Psoas muscle (tissue), 8 donors: ENCODE measurements around the gene DOCK3. TPM values are rescaled to one million over a fixed set of nuclear protein-coding genes. Genes with fewer than 3 reads are reported as not detected.
"Not testable (repeated sequence)": the region's sequence is repeated elsewhere in the genome, so short reads cannot be mapped to it uniquely, and the experiment has no call there.

Experiments
- ATAC-seq, 4 donors: fragments of 200-7000 bp; cut with Tn5 transposase; one replicate each; pipeline ENCODE4 v1.9.1; 2020; ENCODE audit warnings: moderate library complexity in 3 of 4, mild to moderate bottlenecking in 2 of 4
- DNase-seq, 2 donors: peaks; one replicate each; pipeline ENCODE4 v3.0.0-alpha.2; 2020
- H3K27ac ChIP-seq: fragments of 200-600 bp; one replicate; pipeline ENCODE4 v1.8.0; 2022
- H3K27me3 ChIP-seq, 3 donors: fragments of 200-600 bp in 1 of 3; one replicate each; pipeline versions ENCODE4 v1.6.1 to v1.8.0; 2013 to 2022; ENCODE audit warnings: low read length in 2 of 3, mild to moderate bottlenecking in 2 of 3, moderate library complexity in 1 of 3; ENCODE audit not compliant: insufficient read depth in 3 of 3
- H3K36me3 ChIP-seq, 2 donors: fragments of 200-600 bp in 1 of 2; one replicate each; pipeline versions ENCODE4 v1.6.1 to v1.8.0; 2013 to 2022; ENCODE audit warnings: low read depth in 1 of 2, mild to moderate bottlenecking in 1 of 2, moderate library complexity in 1 of 2; ENCODE audit not compliant: insufficient read depth in 1 of 2
- H3K4me1 ChIP-seq: fragments of 200-600 bp; one replicate; pipeline ENCODE4 v1.8.0; 2022
- H3K4me3 ChIP-seq: fragments of 200-600 bp; one replicate; pipeline ENCODE4 v1.8.0; 2022; ENCODE audit warnings: mild to moderate bottlenecking
- H3K9me3 ChIP-seq: fragments of 200-600 bp; one replicate; pipeline ENCODE4 v1.8.0; 2022
- WGBS, 3 donors: extraction: QIAGEN DNeasy Blood & Tissue Kit; methylation state at CpG; one replicate each; pipeline versions ENCODE4 v1.1.6 to v1.1.7; 2013; 5-methylcytosine and 5-hydroxymethylcytosine counted together
- intact Hi-C, 2 donors: fragments of 100-400 bp; cut with DNase I; formaldehyde crosslinking; loops; one replicate each; pipeline versions ENCODE4 v1.11.0 to v1.14.2; 2022
- polyA plus RNA-seq, 3 donors: library from polyadenylated mRNA; stranded (reverse); fragments of 200-250 nt; gene quantifications; one replicate each; pipeline ENCODE4 v1.2.3, GENCODE V29; 2013
- total RNA-seq, 4 donors: library from RNA; stranded (reverse); fragmentation: NEBNext Ultra II Directional in 2 of 4; extraction: Animal tissue kit (Norgen Biotek cat#: 25700) in 2 of 4; gene quantifications; one replicate each; pipeline versions ENCODE4 v1.2.1 to v1.2.4, GENCODE V29; 2021 to 2023
- TF ChIP-seq, protein P1 (sequence below): fragments of 200-600 bp; IDR thresholded peaks from one replicate; pipeline ENCODE4 v1.8.0; 2022; ENCODE audit warnings: antibody characterized with exemption
- donor health status: healthy with polysubstance abuse.
- donor health status: DM: no; HTN: no; CAD: no; lungs with moderate emphysema.
- donor health status: Bipolar disorder and iron deficiency.
- donor health status: healthy.
- donor health status: DM: yes; HTN: yes; CAD: no.
- donor health status: DM: no; HTN: no; CAD: no.
- donor health status: DM: no; HTN: no; CAD: no.
- donor health status: DM: yes; HTN: yes; CAD: no.

DOCK3 gene
- total and polyA plus RNA-seq, 7 donors: 0.01 to 0.91 (median 0.87) TPM

DNA sequence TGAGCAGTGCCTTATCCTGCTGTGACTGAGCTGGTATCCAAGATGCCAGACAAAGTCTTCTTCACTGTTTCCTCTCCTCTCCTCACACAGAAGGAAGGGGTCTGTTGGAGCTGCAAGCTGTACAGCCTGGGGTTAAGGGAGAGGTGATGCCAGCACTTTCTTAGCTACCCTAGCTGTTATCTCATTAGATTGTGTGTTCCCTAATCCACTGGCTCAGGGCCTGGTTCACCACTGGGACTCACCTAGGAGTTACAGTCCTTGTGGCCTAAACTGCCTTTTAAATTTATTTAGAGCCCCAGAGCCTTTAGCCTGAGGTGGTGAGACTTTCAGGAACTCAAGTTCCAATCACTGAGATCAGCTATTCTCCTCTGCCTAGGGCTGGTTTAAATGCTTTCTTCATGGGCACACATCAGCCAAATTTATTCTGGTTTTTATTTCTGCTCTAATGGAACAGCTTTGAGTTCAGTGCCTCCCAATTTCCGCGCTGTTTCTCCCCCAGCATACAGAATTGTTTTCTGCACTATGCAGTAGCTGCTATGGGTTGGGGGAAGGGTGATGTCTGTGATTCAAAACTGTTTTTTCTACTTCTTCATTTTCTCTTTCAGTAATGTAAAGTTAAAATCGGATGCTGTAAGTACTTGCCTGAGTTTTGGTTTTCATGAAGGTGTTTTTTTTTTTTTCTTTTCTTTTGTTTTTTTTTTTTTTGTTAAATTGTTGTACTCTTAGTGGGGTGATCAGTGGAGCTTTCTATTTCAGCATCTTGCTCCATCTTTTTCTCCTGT lies 198.8 kb downstream of the DOCK3 start:
- 56 to 67% (median 67%) methylated on average over 3 of the region's 3 CpGs for WGBS, 3 donors
- Histone ChIP-seq H3K27me3 (no peaks in the 10 kb centered on the region), H3K27ac (no peak overlapping the region), H3K36me3 (no peaks in the 10 kb centered on the region), H3K9me3 (no peaks in the 10 kb centered on the region), H3K4me3 (no peak overlapping the region), H3K4me1 (no peaks in the 10 kb centered on the region)
- TF ChIP-seq, protein P1, sequence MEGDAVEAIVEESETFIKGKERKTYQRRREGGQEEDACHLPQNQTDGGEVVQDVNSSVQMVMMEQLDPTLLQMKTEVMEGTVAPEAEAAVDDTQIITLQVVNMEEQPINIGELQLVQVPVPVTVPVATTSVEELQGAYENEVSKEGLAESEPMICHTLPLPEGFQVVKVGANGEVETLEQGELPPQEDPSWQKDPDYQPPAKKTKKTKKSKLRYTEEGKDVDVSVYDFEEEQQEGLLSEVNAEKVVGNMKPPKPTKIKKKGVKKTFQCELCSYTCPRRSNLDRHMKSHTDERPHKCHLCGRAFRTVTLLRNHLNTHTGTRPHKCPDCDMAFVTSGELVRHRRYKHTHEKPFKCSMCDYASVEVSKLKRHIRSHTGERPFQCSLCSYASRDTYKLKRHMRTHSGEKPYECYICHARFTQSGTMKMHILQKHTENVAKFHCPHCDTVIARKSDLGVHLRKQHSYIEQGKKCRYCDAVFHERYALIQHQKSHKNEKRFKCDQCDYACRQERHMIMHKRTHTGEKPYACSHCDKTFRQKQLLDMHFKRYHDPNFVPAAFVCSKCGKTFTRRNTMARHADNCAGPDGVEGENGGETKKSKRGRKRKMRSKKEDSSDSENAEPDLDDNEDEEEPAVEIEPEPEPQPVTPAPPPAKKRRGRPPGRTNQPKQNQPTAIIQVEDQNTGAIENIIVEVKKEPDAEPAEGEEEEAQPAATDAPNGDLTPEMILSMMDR: no peak
- DNase-seq (no peak), ATAC-seq (no peak)
- intact Hi-C loops: no loop called here

DNA sequence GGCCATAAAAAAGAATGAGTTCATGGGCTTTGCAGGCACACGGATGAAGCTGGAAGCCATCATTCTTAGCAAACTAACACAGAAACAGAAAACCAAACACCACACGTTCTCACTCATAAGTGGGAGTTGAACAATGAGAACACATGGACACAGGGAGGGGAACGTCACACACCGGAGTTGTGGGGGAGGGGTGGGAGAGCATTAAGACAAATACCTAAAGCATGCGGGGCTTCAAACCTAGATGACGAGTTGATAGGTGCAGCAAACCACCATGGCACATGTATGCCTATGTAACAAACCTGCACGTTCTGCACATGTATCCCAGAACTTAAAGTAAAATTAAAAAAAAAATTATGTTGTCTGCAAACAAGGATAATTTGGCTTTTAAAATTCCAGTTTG lies 200.1 kb downstream of the DOCK3 start:
- intact Hi-C loops, H3K27ac ChIP-seq, ATAC-seq, H3K4me1 ChIP-seq, H3K9me3 ChIP-seq, H3K27me3 ChIP-seq, H3K36me3 ChIP-seq, H3K4me3 ChIP-seq, DNase-seq: not testable (repeated sequence)
- WGBS, 3 donors: 37 to 46% (median 41%) methylated on average over 7 of the region's 7 CpGs

DNA sequence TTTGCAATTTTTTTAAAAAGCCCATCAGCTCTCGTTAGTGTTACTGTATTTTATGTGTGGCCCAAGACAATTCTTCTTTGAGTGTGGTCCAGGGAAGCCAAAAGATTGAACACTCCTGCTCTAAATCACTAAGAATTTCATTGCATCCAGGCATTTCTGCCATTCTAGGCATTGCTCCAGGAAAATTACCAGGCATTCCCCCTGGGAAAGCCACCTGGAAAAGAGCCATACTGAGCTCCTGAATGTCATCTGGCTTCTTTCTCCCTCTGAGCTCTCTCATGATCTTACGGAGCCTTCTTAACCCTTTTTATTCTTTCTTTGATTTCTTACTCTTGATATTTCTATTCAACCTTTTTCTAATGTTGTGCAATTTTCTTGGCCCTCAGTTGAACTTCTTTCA lies 202.2 kb downstream of the DOCK3 start:
- Histone ChIP-seq H3K27ac (no peak overlapping the region), H3K4me3 (no peak overlapping the region), H3K4me1 (no peaks in the 10 kb centered on the region), H3K36me3 (no peaks in the 10 kb centered on the region), H3K9me3 (peaks cover 5% of the 10 kb centered on the region), H3K27me3 (no peaks in the 10 kb centered on the region)
- intact Hi-C loops: no loop called here
- no peak for ATAC-seq
- TF ChIP-seq, protein P1: no peak
- WGBS, 3 donors: 16 to 25% (median 21%) methylated on average over 2 of the region's 2 CpGs
- DNase-seq: no peak

DNA sequence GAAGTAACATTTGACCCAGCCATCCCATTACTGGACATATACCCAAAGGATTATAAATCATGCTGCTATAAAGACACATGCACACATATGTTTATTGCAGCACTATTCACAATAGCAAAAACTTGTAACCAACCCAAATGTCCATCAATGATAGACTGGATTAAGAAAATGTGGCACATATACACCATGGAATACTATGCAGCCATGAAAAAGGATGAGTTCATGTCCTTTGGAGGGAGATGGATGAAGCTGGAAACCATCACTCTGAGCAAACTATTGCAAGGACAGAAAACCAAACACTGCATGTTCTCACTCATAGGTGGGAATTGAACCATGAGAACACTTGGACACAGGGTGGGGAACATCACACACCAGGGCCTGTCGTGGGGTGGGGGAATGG lies 208.0 kb downstream of the DOCK3 start:
- H3K4me1 ChIP-seq, H3K9me3 ChIP-seq, ATAC-seq, intact Hi-C loops, H3K27ac ChIP-seq, H3K36me3 ChIP-seq, DNase-seq, H3K27me3 ChIP-seq, H3K4me3 ChIP-seq: not testable (repeated sequence)
- 65 to 76% (median 76%) methylated on average over 1 of the region's 1 CpG for WGBS, 3 donors

DNA sequence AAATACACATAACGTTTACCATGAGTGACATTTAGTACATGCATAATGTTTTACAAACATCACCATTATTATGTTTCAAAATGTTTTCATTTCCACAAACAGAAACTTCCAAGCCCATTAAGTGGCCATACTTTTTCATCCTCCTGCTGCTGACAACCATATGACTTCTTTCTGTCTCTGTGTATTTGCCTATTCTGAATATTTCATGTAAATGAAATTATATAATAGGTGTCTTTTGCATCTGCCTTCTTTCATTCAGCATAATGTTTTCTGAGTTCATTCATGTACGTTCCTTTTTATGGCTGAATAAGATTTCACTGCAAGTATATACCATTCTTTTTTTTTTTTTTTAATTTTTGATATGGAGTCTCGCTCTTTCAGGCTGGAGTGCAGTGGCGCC lies 209.0 kb downstream of the DOCK3 start:
- intact Hi-C loops: no loop called here
- 86% methylated on average over 4 of the region's 4 CpGs for WGBS, 3 donors
- no peaks in the 10 kb centered on the region for H3K27me3 ChIP-seq
- DNase-seq: no peak
- no peak overlapping the region for H3K4me3 ChIP-seq
- no peaks in the 10 kb centered on the region for H3K4me1 ChIP-seq
- H3K27ac ChIP-seq: no peak overlapping the region
- H3K36me3 ChIP-seq: no peaks in the 10 kb centered on the region
- ATAC-seq: no peak
- TF ChIP-seq, protein P1: no peak
- H3K9me3 ChIP-seq: peaks cover 9% of the 10 kb centered on the region
